ENCODE results near the gene KRTAP10-6.

GRCh38 chr21:44626673-44627143 lies 34.4 kb upstream of the KRTAP10-6 start, which contains the start of gene KRTAP10-9:
- TF ChIP-seq EZH2phosphoT487 (IDR thresholded peaks at IDR 0.05; ENCODE audit: insufficient read depth, low read depth) (no peak), EZH2 (IDR thresholded peaks at IDR 0.05; ENCODE audit: insufficient read depth, poor library complexity, severe bottlenecking) (no peak)
